ENCODE results near the gene NUP93.

GRCh38 chr16:56774016-56774680 is 44.2 kb downstream of the NUP93 start:
- no peak for TF ChIP-seq CTCF (tag by site-specific recombination; IDR thresholded peaks at IDR 0.05)
- no peak for TF ChIP-seq ZNF76 (tag by site-specific recombination; IDR thresholded peaks at IDR 0.05; ENCODE audit: borderline replicate concordance, low read depth)
- TF ChIP-seq ZNF404 (tag by site-specific recombination; IDR thresholded peaks at IDR 0.05) = no peak
- no peak for TF ChIP-seq ZNF10 (tag by site-specific recombination; IDR thresholded peaks at IDR 0.05)
- TF ChIP-seq ZEB2 (tag by site-specific recombination; IDR thresholded peaks at IDR 0.05) = no peak
- TF ChIP-seq, protein P1, sequence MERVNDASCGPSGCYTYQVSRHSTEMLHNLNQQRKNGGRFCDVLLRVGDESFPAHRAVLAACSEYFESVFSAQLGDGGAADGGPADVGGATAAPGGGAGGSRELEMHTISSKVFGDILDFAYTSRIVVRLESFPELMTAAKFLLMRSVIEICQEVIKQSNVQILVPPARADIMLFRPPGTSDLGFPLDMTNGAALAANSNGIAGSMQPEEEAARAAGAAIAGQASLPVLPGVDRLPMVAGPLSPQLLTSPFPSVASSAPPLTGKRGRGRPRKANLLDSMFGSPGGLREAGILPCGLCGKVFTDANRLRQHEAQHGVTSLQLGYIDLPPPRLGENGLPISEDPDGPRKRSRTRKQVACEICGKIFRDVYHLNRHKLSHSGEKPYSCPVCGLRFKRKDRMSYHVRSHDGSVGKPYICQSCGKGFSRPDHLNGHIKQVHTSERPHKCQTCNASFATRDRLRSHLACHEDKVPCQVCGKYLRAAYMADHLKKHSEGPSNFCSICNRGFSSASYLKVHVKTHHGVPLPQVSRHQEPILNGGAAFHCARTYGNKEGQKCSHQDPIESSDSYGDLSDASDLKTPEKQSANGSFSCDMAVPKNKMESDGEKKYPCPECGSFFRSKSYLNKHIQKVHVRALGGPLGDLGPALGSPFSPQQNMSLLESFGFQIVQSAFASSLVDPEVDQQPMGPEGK (tag by site-specific recombination; IDR thresholded peaks at IDR 0.05) = no peak
- no peak for TF ChIP-seq HOXA7 (CRISPR knock-in tag; IDR thresholded peaks at IDR 0.05; ENCODE audit: borderline replicate concordance)
- TF ChIP-seq ZNF114 (tag by site-specific recombination; IDR thresholded peaks at IDR 0.05) = no peak
- no peak for TF ChIP-seq SETDB1 (IDR thresholded peaks at IDR 0.05; ENCODE audit: insufficient read length, low read length)
- TF ChIP-seq, protein P2, sequence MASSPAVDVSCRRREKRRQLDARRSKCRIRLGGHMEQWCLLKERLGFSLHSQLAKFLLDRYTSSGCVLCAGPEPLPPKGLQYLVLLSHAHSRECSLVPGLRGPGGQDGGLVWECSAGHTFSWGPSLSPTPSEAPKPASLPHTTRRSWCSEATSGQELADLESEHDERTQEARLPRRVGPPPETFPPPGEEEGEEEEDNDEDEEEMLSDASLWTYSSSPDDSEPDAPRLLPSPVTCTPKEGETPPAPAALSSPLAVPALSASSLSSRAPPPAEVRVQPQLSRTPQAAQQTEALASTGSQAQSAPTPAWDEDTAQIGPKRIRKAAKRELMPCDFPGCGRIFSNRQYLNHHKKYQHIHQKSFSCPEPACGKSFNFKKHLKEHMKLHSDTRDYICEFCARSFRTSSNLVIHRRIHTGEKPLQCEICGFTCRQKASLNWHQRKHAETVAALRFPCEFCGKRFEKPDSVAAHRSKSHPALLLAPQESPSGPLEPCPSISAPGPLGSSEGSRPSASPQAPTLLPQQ (tag by site-specific recombination; IDR thresholded peaks at IDR 0.05) = no peak

All from HEK293 (cell line).